B cell (primary cell): Measurements from ENCODE around the gene PARVA.

Experiments
- EZH2 ChIP-seq: IDR thresholded peaks from 2 replicates; pipeline ENCODE4 v1.6.1; 2012; ENCODE audit warnings: borderline replicate concordance, low read depth, mild to moderate bottlenecking, moderate library complexity, low read length; ENCODE audit not compliant: insufficient read depth, poor library complexity, severe bottlenecking
- TF ChIP-seq, protein P1 (sequence below): fragments of 200-600 bp; IDR thresholded peaks from one replicate; pipeline ENCODE4 v1.8.0; 2022; ENCODE audit warnings: antibody characterized with exemption, mild to moderate bottlenecking

DNA sequence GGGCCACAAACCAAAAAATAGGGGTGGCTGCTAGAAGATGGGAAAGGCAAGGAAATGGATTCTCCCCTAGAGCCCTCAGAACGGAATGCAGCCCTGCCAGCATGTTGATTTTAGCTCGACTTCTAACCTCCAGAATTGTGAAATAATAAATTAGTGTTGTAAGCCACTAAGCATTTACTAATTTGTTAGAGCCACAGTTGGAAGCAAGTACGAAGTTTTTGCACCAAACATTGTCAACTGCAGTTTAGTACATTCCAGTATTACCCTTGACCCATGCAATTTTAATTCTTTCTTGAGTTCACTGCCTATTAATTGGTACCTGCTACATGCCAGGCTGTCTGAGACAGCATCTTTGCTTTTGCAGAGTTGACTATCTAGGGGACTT, 32.2 kb downstream of the PARVA start:
- no peak for TF ChIP-seq EZH2
- TF ChIP-seq, protein P1, sequence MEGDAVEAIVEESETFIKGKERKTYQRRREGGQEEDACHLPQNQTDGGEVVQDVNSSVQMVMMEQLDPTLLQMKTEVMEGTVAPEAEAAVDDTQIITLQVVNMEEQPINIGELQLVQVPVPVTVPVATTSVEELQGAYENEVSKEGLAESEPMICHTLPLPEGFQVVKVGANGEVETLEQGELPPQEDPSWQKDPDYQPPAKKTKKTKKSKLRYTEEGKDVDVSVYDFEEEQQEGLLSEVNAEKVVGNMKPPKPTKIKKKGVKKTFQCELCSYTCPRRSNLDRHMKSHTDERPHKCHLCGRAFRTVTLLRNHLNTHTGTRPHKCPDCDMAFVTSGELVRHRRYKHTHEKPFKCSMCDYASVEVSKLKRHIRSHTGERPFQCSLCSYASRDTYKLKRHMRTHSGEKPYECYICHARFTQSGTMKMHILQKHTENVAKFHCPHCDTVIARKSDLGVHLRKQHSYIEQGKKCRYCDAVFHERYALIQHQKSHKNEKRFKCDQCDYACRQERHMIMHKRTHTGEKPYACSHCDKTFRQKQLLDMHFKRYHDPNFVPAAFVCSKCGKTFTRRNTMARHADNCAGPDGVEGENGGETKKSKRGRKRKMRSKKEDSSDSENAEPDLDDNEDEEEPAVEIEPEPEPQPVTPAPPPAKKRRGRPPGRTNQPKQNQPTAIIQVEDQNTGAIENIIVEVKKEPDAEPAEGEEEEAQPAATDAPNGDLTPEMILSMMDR: no peak
